AG08395 (cell line): ENCODE results near the gene MYO9A.
"Not testable (repeated sequence)": the region's sequence is repeated elsewhere in the genome, so short reads cannot be mapped to it uniquely, and the experiment has no call there.

ENCODE experiments used
- DNase-seq: peaks from one replicate; pipeline ENCODE4 v3.0.0; 2012; ENCODE audit warnings: mixed read lengths, low spot score

MYO9A gene

GRCh38 chr15:71945012-71945411 lies 172.9 kb downstream of the MYO9A start:
- DNase-seq = no peak

GRCh38 chr15:71943806-71944205 lies 174.1 kb downstream of the MYO9A start:
- DNase-seq = no peak

- DNase-seq = no peak
Observed at GRCh38 chr15:71939981-71940588, 177.9 kb downstream of the MYO9A start.

- no peak for DNase-seq
Observed at GRCh38 chr15:71937650-71938311, 180.2 kb downstream of the MYO9A start.

GRCh38 chr15:71934446-71934845 lies 183.5 kb downstream of the MYO9A start:
- DNase-seq = no peak

- DNase-seq = no peak
Observed at GRCh38 chr15:71932689-71933088, 185.3 kb downstream of the MYO9A start.

GRCh38 chr15:71931261-71931660 lies 186.7 kb downstream of the MYO9A start:
- no peak for DNase-seq

GRCh38 chr15:71925145-71925544 lies 192.8 kb downstream of the MYO9A start:
- DNase-seq = no peak

GRCh38 chr15:71921191-71921590 lies 196.8 kb downstream of the MYO9A start:
- DNase-seq = peak; percentile 1

GRCh38 chr15:71920573-71920972 lies 197.4 kb downstream of the MYO9A start:
- no peak for DNase-seq

- DNase-seq = no peak
Observed at GRCh38 chr15:71916834-71917233, 201.1 kb downstream of the MYO9A start.

GRCh38 chr15:71914092-71914491 lies 203.9 kb downstream of the MYO9A start:
- DNase-seq = no peak

- DNase-seq = no peak
Observed at GRCh38 chr15:71899674-71900073, 218.3 kb downstream of the MYO9A start.

GRCh38 chr15:71893691-71894090 lies 224.3 kb downstream of the MYO9A start:
- peak; percentile 10 for DNase-seq

GRCh38 chr15:71892335-71892734 lies 225.6 kb downstream of the MYO9A start:
- no peak for DNase-seq

- DNase-seq = no peak
Observed at GRCh38 chr15:71891026-71891425, 226.9 kb downstream of the MYO9A start.

- no peak for DNase-seq
Observed at GRCh38 chr15:71889947-71890346, 228.0 kb downstream of the MYO9A start.

- no peak for DNase-seq
Observed at GRCh38 chr15:71889385-71889784, 228.6 kb downstream of the MYO9A start.

- no peak for DNase-seq
Observed at GRCh38 chr15:71888797-71889196, 229.2 kb downstream of the MYO9A start.

GRCh38 chr15:71885390-71885789 lies 232.6 kb downstream of the MYO9A start:
- DNase-seq = no peak

- DNase-seq = no peak
Observed at GRCh38 chr15:71883447-71883846, 234.5 kb downstream of the MYO9A start.

- DNase-seq = no peak
Observed at GRCh38 chr15:71880276-71880675, 237.7 kb downstream of the MYO9A start.

- no peak for DNase-seq
Observed at GRCh38 chr15:71874245-71874644, 243.7 kb downstream of the MYO9A start.

GRCh38 chr15:71858232-71858631 lies 259.7 kb downstream of the MYO9A start:
- not testable (repeated sequence) for DNase-seq
